Dermis blood vessel endothelial cell (primary cell): ENCODE data around the gene SH2D7. TPM values are rescaled to one million over a fixed set of nuclear protein-coding genes. Genes with fewer than 3 reads are reported as not detected.

ENCODE experiments used
- DNase-seq: peaks from one replicate; pipeline ENCODE4 v3.0.0; 2010
- total RNA-seq: library from RNA; depleted of rRNA; stranded (reverse); fragments of >200 nt; gene quantifications from 2 replicates; pipeline ENCODE4 v1.2.3, GENCODE V29; 2014

SH2D7 gene
- total RNA-seq, 1 donor from 2014 or later: not detected

DNA sequence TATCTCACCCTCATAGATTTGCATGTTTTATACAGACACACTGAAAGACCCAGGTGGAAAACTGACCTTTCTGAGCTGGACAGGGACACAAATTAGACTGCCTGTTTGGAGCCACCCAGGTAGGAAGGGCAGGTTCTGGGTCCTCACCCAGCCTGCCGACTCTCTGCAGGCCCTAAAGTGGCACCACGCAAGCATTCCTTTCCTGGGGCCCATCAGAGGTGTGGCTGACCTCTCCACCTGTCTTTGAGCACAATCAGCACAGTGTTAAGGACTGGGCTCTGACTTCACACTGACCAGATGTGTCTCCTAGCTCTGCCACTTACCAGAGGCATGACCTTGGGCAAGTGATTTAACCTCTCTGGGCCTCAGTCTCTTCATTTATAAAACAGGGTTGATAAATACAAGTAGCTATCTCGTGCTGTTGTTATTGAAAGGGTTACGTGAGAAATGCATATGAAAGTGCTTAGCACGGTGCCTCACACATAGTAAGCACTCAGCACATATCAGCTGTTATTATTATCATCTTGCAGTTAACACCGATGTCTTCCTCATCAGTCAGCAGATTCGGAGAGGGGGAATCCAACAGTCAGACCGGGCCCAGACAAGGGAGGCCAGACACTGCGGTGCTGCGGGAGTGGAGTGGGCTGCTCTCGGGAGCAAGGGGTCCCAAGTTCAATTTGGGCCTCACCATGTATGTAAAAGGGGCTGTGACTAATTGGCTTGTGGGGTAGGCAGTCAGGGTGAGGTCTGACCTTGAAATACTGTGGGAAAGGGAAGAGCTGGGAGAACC lies 12.9 kb upstream of the SH2D7 start:
- DNase-seq: no peak

DNA sequence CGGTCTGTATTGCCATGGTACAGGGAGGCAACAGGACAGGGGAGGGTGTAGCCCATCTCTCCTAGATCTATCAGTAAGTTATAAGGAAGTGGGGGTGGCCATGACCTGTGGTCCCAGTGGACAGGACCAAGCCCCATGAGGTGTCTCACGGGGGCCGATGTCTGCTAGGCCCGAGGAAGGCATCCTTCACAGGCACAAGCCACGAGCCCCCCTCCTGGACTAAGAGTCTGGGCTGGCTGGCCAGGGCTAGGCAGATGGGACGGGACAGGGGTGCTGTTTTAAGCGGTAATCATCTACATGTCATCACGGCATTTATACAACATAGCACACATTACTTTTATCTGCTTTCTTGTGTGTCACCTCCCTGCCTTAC lies 12.3 kb upstream of the SH2D7 start:
- DNase-seq: no peak

DNA sequence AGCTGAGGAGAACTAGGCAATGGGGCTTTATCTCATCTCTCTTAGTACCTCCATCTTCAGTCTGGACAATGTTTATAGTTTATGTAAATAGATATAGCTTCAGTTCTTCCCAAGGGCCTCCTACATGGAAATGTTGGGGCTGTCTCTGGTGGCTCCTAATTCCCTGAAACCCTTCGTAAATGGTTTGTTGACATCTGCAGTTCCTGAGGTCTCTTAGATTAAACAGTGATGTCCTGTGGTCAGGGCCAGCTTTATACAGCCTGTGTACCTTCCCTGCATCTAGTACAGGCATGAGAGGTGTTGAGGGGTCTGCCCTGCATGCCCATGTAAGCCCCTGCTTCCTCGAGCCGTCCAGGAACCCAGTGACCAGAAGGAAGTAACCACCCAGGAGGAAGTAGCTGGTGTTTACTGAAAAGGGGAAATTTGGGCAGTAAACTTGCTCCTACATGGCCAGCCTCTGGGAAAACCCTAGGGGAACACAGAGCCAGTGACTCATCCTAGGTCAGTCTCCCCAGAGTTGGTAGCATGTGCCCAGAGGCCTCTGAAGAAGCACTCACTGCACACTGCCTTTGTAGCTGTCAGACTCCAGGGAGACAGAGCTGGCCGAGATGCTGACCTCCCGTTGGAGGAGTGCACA lies 10.1 kb upstream of the SH2D7 start:
- no peak for DNase-seq

DNA sequence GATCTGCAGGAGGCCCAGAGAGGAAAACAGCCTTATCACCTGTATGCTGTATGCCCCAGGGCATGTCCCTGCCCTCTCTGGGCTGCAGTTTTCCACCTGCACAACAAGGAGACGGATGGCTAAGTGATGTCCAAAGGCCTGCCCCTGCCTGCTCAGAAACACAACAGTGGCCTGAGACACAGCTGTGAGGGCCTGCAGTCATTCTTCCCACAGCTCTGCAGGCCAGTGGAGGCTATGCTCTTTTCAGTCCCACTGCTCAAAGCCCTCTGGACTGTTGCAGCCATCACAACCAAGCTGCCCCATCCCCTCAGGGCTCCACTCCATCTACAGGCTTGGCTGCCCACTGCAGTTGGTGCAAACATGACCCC lies 9.6 kb upstream of the SH2D7 start:
- DNase-seq: no peak

DNA sequence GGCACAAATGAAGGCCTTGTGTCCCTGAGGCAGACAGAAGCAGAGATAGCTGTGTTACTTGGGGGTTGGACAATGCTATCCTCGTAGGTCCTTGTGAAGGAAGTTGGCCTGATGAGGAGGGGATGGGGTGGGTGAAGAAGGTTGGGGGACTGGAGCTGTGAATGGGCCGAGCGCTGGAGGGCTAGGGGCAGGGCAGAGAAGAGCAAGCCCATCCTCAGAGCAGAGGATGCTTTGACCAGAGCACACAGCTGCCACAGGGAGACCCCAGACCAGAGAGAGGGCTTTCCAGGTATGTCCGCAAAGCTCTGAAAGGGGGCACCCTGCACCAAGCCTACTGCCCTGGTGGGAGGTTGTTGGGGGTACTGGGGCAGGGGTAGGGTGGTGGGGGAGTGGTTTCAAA lies 9.2 kb upstream of the SH2D7 start:
- DNase-seq: no peak

DNA sequence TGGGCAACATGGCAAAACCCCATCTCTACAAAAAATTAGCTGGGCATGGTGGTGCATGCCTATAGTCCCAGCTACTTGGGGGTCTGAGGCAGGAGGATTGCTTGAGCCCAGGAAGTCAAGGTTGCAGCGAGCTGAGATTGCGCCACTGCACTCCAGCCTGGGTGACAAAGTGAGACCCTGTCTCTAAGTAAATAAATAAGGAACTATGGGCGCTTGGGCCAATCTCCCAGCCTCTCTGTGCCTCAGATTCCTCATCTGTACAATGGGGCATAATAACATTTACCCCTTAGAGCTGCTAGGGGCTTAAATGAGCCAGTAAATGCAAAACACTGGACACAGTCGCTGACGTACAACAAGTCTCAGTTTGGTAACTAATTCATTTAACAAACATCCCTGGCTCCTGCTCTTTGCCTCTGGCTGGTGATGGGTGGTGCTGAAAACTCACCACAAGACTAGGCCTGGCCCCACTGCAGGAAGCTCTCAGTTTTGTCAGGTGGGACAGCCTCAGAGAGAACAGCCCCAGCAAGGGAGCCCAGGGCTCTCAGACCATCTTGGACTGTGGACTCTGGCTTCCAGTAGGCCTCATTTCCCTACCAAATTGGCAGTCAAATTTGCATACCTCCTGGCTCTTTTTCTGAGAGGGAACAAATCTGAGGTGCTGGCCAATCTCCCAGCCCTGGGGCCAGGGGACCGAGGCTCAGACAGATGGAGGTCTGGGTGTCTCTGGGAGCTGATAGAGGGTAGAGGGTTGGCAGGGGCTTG lies 8.5 kb upstream of the SH2D7 start:
- DNase-seq: no peak

DNA sequence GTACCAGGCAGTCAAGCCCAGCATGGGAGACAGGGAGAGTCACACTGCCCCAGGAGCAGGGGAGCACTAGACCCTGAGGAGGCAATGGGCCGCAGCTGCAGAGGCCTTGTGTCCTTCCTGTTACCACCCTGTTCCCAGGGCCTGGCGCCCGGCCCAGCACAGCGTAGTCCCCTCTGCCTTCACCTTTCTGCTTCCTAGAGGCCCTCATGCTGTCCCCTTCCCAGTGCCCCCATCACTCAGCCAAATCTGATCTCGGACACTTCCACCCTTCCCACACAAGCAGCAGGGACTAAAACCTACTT lies 8.0 kb upstream of the SH2D7 start:
- DNase-seq: no peak

DNA sequence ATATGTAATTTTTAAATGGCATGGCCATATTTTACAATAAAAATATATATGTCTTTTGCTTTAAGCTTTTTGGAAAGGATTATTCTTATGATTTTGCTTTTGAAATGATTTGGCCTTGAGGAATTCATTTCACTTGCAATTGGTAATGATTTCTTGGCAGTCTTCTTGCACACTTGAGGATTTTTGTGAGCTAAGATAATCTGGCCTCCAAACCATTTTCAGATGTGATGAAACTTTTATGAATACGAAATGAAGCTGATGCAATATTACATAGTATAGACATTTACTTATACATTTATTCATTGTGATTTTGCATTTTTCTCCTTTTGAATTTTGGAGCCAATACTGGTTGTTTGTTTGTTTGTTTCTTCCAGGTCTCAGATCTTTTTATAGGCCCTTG lies 6.4 kb upstream of the SH2D7 start:
- DNase-seq: no peak

DNA sequence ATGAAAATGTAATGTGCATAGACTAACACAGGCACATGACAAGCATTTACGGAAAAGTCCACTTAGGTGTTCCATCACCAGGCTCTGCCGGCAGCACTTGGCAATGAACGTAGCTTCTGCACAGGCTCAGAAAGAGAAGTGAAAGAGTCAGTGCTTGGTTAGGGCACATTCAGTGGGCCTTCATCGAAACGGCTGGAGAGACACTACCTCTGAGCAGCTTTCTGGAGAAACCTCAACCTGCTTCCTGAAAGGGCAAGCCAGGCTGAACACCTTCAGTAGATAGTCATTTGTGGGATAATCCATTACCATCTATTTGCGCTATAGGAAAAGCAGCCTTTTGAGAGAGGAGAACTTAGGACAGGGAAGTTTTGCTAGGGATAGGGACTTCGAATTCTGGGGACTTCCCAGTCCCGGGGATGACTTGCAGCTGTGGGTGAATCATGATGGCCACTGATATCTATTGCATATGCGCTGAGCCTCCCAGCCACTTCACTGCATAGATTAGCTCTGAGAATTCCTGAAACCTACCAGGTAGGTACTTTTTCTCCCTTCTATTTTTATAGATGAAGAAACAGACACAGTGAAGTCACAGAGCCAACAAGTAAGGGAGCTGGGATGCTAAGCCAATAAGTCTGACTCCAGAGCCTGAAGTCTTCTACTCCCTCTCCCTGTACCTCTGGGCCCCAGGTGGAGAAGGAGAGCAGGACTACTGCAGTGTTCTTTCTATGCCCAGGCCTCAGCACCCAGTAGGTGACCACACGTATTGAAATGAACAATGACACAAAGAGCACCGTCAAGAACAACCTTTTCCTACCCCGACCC lies 4.2 kb upstream of the SH2D7 start:
- no peak for DNase-seq

DNA sequence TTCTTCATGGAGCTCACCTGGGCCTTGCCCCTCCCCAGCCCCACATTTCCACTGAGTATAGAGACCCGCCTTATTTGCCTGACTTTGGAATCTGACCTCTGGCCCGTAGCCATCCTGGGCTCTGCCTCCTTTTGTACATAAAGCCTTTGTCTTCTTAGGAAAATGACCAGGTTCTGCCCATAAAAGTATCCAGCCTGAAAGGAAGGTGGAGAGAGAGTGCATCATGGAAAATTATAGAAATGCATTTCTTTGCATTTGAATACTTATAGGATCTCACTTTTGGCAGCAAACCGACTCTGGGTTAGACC lies 3.6 kb upstream of the SH2D7 start:
- no peak for DNase-seq

DNA sequence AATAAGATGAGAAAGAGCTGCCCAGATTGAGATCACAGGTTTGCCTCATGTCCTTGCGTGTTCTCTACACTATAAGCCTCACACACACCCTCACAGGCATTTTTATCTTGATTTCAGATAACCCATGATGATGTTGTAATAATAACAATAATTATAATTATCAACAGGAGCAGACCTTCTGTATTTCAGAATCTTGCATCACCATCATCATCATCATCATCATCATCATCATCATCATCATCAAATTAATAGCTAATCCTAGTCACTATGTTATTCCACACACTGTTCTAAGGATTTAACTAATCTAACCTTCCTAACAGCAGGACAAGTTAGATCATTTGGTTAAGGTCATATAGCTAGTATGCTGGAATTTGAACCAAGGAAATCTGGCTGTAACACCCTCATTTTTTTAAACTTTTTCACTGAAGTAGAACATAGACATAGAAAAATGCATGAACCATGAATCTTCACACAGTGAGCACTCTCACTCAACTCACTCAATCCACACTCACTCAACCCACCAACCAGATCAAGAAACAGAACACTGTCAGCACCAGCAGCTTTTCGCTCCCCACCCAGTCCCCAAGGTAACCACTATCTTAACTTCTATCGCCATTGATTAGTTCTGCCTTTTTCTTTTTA lies 1.8 kb upstream of the SH2D7 start:
- DNase-seq: no peak

DNA sequence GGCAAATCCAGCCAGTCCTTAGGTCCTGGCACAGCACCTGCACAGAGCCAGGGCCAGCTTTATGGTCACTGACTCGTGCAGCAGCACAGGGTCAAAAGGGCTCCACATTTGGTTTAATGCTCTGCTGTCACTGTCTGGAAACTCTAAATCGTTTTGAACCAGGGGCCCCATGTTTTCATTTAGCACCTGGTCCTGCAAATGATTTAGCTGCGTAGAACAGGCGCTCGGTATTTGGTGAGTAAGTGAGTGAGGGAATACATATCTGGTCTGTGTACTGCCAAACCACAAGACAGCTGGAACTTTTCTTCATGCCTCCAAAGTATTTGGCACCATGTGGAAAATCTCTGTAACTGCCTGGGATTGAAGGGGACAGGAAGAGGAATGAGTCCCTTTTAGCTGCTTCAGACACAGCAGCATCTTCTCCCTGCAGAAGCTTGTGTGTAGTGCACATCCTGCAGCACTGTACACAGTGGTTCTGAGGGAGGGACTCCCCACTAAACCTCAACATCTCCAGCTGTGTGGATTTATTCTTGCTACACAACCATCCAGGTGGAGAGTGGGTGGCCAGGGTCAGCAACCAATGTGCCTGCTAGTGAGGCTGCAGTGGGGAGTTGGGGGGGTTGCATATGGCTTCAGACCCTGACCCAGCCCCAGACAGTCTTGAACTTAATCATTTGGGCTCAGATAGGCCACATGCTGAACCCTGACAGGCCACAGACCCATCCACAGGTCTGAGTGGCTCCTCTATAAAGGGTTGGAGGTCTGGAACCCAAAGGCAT lies 1.1 kb downstream of the SH2D7 start:
- DNase-seq: no peak

DNA sequence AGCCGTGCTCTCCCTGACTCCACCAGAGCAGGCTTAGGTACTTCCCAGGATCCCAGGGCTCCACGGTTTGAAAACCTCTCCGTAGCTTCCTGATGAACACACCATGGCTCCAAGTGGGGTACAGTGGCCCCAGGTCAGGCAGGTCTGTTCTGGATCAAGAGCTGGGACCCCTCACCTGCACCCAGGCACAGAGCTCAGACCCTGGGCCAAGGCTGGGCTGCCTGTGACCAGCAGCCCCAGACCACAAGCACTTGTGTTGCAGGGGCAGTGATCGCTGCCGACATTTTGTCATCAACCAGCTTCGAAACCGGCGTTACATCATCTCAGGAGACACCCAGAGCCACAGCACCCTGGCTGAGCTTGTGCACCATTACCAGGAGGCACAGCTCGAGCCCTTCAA lies 5.3 kb downstream of the SH2D7 start:
- no peak for DNase-seq

DNA sequence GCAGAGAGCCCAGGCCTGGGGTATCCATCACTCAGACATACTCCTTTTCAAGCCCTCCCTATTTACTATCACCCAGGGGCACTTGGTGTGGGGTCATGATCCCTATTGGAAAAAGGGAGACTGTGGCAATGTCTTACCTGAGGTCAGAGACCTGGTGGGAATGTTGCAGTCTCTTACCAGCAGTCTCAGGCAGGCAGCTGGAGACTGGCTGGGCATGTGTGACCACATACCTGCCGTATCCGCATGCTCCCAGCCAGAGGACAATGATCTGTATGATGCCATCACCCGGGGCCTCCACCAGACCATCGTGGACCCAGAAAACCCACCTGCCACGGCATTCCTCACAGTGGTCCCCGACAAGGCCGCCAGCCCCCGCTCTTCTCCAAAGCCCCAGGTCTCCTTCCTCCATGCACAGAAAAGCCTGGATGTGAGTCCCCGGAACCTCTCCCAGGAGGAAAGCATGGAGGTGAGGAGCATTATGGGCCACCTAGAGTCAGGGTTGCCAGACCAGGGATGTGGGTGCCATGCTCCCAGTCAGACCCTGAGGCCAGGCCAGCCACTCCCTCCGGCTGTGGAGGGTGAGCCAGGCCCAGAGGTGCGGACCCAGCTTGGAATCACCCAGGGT lies 5.9 kb downstream of the SH2D7 start:
- no peak for DNase-seq

DNA sequence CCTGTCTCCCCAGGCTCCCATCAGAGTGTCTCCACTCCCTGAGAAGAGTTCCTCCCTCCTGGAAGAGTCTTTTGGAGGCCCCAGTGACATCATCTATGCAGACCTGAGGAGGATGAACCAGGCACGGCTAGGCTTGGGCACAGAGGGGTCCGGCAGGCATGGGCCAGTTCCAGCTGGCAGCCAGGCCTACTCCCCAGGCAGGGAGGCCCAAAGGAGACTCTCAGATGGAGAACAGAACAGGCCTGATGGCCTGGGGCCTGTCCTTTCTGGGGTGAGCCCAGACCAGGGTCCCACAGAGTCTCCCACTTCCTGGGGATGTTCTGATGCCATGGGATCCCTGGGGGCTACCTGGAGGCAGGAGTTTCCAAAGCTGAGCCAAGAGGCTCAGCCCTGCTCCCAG lies 8.5 kb downstream of the SH2D7 start:
- no peak for DNase-seq

DNA sequence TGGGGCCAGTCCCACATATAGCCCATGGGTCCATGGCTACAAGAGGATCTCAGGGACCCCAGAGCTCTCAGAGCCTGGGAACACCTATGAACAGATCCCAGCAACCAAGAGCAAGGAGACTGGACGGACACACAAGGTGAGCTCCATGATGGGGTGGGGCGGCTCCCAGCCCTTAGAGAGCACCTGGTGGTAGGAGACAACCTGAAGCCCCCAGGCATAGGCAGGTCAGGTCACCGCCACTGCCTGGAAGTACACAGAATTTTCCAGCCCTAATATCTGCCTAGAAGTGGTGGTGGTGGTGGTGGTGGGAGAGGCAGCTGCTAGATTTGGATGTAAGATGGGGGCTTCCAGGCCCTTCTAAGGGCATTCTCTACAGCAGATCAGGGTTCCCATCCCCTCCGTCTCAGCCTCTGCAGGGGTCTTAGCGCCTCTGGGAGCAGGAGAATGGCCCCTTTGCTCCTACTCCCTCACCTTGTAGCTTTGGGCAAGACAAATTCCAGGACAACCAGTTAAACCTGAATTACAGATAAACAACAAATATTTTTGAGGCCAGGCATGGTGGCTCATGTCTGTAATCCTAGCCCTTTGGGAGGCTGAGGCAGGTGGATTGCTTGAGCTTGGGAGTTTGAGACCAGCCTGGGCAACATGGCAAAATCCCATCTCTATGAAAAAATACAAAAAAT lies 9.2 kb downstream of the SH2D7 start:
- no peak for DNase-seq

DNA sequence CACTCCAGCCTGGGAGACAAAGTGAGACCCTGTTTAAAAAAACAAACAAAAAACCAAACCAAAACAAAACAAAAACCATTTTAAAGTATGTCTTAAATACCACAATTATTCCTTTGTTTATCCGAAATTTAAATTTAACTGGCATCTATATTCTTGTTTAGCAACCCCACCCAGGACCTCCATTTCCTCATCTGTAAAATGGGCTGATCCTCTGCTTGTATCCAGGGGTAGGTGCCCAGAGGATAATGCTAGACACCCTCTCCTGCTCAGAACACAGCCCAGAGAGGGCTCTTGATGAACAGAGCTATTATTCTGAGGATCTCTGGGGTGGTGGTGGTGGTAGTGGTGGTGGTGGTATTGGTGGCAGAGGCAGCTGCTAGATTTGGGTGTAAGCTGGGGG lies 9.8 kb downstream of the SH2D7 start:
- DNase-seq: no peak

DNA sequence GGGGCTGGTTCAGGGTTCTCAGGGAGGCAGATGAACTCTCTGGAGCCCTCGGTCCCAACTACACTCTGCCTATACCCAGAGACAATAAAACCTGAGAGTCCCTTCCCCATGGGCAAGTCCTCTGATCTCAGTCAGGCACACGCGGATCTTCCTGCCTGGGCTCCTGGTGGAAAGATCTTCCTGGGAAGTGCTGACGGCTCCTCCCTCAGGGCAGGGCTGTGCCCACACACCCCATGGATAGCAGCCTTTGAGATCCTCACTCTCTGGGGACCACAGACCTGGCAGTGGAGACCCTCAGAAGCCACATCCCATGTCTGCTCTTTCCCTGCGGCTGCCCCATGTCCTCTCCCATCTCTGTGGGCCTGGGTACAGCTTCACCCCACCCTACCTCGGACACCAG lies 10.4 kb downstream of the SH2D7 start:
- no peak for DNase-seq

DNA sequence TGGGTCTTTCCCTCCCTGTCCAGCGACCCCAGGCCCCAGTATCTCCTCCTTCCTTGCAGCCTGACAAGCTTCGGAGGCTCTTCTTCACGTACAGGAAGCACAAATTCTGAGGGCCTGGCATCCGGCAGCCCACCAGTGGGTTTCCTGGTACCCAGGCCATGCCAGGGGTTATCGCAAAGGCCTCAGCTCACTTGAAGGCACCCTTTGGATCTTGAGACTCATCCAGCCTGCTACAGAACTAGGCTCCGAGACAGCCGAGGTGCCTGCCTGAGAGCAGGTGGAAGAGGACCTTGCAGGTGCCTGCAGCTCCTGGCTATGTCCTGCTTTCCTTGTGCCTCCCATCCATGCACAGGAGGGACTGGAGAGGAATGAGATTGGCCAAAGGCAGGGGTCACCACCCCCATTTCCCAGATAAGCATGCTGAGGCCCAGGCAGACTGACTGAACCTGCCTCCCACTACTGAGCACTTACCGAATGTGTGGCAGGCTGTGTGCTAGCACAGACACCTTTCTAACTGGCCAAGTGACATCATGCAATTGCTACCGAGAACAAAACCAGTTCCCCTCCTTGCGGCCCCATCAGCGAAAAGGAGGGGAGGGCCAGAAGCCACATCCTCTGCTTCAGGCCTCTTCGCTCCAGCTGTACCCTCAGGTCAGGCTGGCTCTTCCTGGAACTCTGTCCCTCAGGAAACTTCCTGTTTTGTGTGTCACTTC lies 11.2 kb downstream of the SH2D7 start:
- peak; percentile 10 for DNase-seq

DNA sequence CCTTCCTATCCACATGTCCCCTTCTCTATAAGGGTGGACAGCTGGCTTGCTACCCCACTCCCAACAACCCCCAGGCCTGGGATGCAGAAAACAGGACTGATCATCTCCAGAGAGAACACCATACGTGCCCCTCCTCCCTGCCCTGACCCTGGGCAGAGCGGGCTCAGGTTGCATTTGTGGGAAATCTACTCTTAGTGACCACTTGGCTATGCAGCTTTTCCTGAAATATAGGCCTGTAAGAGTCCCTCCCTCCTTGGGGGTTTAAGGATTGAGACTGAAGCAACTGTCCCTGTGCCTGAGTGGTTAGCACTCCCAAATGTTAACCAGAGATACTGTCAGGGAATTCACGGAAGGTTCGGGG lies 11.7 kb downstream of the SH2D7 start:
- DNase-seq: no peak
